ENCODE measurements around the gene HYAL2.

DNA sequence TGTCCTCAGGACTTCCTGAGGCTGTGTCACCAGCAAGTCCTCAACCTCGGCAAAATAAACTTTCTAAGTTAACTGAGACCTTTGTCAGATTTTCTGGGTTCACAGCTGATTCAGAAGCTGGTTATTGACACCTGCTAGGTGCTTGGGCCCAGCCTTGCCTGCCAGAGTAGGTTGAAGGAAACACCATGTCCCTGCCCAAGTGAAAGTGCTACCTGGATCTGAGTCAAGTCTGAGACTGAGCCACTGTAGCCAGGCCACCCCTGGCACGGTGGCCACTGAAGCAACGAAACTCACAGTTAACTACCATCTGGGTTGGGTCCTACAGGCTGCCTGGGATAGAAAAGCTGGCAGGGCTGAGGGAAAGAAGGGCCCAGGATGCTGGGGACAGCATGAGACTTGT lies 8.2 kb downstream of the HYAL2 start:
- TF ChIP-seq, protein P1, sequence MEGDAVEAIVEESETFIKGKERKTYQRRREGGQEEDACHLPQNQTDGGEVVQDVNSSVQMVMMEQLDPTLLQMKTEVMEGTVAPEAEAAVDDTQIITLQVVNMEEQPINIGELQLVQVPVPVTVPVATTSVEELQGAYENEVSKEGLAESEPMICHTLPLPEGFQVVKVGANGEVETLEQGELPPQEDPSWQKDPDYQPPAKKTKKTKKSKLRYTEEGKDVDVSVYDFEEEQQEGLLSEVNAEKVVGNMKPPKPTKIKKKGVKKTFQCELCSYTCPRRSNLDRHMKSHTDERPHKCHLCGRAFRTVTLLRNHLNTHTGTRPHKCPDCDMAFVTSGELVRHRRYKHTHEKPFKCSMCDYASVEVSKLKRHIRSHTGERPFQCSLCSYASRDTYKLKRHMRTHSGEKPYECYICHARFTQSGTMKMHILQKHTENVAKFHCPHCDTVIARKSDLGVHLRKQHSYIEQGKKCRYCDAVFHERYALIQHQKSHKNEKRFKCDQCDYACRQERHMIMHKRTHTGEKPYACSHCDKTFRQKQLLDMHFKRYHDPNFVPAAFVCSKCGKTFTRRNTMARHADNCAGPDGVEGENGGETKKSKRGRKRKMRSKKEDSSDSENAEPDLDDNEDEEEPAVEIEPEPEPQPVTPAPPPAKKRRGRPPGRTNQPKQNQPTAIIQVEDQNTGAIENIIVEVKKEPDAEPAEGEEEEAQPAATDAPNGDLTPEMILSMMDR (IDR thresholded peaks at IDR 0.05) = no peak
- no peak for TF ChIP-seq POLR2A (IDR thresholded peaks at IDR 0.05)

Measured in right lobe of liver (tissue), 4 donors.